RWPE1 (cell line): ENCODE results near the gene PCDH19.

Experiments
- CTCF ChIA-PET: fragments of 350-600 bp; sonication (Branson Sonifier 250); formaldehyde crosslinking; extraction: SDS; loops from one replicate; lab custom pipeline; 2021; lab: Yijun Ruan, JAX
- POLR2A ChIA-PET: fragments of 400-600 bp; formaldehyde crosslinking; extraction: SDS; loops from one replicate; lab custom pipeline; 2020; ENCODE audit warnings: antibody characterized with exemption; ENCODE audit not compliant: low non-redundant PET; lab: Yijun Ruan, JAX
- DNase-seq: peaks from one replicate; pipeline ENCODE4 v3.0.0; 2012; ENCODE audit warnings: low spot score
- H3K27ac ChIP-seq: fragments of 450-650 bp; 2 replicates; pipeline ENCODE4 v1.5.1; 2017
- TF ChIP-seq, protein P1 (sequence below): fragments of 450-650 bp; conservative IDR thresholded peaks from 2 replicates; pipeline ENCODE4 v1.5.1; 2017; ENCODE audit warnings: low read depth, mild to moderate bottlenecking

PCDH19 gene

DNA sequence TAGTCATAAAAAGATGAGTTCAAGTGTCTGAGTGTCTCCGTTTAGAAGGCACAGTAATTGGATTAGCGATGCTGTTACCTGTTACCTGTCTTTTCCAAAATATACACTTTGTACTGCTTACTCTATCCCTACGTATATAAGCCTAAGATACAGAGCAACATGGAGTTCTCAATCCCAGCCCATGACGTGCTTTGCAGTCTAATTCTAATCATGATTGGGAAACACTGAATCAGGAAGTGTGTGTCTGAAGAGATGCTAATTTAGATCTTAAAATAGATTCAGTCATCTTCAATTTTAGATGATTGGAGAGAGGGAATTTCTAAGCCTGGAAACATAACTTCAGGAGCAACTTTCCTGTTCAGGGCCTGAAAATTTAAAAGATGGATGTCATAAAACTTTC lies 115.1 kb downstream of the PCDH19 start:
- POLR2A ChIA-PET, result interaction anchor here (0.5 kb wide), 1 partner anchor 9 kb away, joined by 8 read pairs; no protein-coding TSS in a partner anchor
- CTCF ChIA-PET, result no interaction called here
- DNase-seq, result no peak
- H3K27ac ChIP-seq, result no peak overlapping the region
- TF ChIP-seq, protein P1, sequence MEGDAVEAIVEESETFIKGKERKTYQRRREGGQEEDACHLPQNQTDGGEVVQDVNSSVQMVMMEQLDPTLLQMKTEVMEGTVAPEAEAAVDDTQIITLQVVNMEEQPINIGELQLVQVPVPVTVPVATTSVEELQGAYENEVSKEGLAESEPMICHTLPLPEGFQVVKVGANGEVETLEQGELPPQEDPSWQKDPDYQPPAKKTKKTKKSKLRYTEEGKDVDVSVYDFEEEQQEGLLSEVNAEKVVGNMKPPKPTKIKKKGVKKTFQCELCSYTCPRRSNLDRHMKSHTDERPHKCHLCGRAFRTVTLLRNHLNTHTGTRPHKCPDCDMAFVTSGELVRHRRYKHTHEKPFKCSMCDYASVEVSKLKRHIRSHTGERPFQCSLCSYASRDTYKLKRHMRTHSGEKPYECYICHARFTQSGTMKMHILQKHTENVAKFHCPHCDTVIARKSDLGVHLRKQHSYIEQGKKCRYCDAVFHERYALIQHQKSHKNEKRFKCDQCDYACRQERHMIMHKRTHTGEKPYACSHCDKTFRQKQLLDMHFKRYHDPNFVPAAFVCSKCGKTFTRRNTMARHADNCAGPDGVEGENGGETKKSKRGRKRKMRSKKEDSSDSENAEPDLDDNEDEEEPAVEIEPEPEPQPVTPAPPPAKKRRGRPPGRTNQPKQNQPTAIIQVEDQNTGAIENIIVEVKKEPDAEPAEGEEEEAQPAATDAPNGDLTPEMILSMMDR, result no peak

DNA sequence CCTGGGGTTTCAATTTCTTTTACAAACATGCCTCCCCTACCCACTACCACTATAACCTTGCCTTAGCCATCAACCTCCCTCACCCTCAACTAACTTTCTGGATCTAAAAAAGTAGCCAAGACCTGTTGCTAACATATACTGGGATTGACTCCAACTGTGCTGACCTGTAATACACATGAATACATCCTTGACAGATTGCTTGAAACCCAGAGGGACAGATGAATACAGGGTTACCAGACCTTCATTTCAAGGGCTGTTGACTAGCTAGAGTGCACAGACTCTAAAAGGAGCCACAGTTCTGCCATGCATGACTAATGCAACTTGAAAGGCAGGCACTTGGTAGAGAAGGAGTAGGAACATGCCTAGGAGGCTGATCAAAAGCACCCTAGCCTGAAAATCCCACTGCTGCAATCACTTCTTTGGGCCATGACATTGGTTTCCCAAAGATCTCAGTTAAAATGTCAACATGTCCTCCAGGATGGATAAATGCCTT lies 121.0 kb downstream of the PCDH19 start:
- no peak overlapping the region for H3K27ac ChIP-seq
- ChIA-PET POLR2A (no interaction called here), CTCF (no interaction called here)
- TF ChIP-seq, protein P1, result no peak
- no peak for DNase-seq

DNA sequence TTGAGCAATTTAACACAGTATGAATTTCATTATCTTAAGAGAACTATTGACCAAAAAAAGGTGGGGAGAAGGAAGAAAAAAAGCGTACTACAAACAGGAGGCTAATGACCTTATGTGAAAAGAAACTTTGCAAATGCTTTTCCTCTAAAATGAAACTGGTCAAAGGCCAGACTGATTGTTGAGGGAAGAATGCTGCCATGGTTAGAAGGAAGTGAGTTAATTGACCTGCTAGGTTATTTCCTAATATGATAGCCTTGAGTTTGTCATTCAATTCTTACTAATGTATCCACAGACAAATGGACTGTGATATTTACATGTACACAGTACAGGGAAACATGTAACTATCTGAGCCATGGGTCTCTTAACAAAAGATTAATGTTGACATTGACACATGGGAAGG lies 132.8 kb downstream of the PCDH19 start:
- POLR2A ChIA-PET, result no interaction called here
- H3K27ac ChIP-seq, result no peak overlapping the region
- DNase-seq, result no peak
- TF ChIP-seq, protein P1, result no peak
- CTCF ChIA-PET, result no interaction called here

DNA sequence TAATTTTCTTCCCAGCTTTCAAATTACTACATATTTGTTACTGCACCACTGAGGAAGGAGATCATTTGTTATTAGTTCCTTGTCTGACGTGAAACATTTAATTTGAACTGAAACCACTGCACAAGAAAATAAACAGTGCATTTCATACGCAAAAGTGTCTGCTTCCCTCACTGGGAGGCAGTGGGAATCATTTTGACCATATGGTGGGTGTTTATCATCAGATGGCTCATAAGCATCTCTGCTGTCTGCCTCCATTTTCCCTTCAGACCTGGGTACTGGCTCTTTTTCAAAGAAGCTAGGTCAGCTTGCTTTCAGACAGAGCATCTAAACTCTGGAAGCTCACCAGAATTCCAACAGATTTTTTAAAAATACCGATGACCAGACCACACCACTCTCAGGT lies 135.2 kb downstream of the PCDH19 start:
- H3K27ac ChIP-seq, result no peak overlapping the region
- DNase-seq, result no peak
- TF ChIP-seq, protein P1, result no peak
- CTCF ChIA-PET, result interaction anchor here (0.6 kb wide), 1 partner anchor 86 kb away, joined by 3 read pairs; no protein-coding TSS in a partner anchor
- POLR2A ChIA-PET, result no interaction called here

DNA sequence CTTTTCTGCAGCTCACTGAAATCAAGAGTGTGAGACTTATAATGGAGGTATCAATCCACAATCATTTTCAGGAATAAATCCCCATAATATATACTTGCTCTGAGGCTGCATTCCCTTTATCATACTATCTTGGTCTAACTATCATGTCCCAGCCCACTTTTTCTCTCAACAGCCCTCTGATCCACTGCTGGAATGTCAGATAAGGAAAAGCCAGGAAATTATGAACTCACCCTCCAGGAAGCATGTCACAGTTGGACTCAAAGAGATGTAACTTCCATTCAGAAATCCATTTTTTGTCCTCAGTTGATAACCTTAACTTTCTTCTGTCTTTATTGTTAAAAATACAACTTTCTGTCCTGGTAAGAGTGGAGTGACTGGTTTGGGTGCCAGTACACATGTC lies 144.9 kb downstream of the PCDH19 start:
- CTCF ChIA-PET, result no interaction called here
- POLR2A ChIA-PET, result no interaction called here
- no peak for DNase-seq
- TF ChIP-seq, protein P1, result no peak
- no peak overlapping the region for H3K27ac ChIP-seq

DNA sequence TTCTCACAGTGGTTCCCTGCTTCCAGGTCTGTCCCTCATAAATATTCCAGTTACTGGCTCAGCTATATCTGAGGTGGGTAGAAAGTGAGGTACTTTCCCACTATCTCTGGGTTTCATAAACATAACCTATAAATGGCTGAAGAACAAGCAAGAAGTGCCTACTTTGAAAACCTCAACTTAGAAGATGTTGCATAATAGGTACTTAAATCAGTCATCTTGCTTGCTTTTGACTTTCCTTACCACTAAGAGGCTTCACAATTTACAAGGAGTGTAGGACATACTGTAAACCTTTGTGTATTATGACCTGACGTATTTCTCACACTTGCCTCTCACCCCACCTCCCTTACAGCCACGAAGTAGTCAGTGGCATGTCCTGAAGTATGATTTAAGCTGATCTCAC lies 145.9 kb downstream of the PCDH19 start:
- no peak for DNase-seq
- ChIA-PET CTCF (no interaction called here), POLR2A (no interaction called here)
- H3K27ac ChIP-seq, result no peak overlapping the region
- TF ChIP-seq, protein P1, result no peak
